Nucleus accumbens (tissue), 56 donors: ENCODE results near the gene SGPL1.
"Not testable (repeated sequence)": the region's sequence is repeated elsewhere in the genome, so short reads cannot be mapped to it uniquely, and the experiment has no call there.

Source experiments
- DNase-seq, 56 donors: peaks; one replicate each; lab custom pipeline; 2025; lab: John Stamatoyannopoulos, UW

The SGPL1 gene

DNA sequence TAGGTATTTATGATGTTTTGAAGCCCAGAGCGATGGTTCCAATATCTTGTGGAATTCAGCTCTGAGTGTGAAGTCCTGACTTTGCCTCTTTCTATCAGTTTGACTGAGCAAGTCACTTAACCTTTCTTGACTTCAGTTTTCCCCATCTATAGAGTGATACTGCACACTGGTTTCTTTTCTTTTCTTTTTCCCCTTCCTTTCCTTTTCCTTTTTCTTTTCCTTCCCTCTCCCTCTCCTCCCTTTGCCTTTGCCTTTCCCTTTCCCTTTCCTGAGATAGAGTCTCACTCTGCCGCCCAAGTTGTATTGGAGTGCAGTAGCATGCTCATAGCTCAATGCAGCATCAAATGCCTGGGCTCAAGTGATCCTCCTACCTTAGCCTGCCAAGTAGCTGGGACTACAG lies 20.6 kb downstream of the SGPL1 start:
- DNase-seq = no peak

DNA sequence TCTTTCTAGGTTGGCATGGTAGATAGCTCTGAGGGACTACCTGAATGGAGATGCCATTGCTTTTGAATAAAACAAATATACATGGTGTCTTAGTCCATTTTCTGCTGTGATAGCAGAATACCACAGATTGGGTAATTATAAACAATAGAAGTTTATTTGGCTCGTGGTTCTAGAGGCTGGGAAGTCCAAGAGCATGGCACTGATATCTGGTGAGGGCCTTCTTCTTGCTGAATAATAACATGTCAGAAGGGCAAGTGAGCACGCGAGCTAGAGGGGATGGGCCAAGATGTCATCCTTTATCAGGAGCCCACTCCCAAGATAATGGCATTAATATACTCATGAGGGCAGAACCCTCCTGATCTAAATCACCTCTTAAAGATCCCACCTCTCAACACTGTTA lies 21.9 kb downstream of the SGPL1 start:
- DNase-seq = no peak

DNA sequence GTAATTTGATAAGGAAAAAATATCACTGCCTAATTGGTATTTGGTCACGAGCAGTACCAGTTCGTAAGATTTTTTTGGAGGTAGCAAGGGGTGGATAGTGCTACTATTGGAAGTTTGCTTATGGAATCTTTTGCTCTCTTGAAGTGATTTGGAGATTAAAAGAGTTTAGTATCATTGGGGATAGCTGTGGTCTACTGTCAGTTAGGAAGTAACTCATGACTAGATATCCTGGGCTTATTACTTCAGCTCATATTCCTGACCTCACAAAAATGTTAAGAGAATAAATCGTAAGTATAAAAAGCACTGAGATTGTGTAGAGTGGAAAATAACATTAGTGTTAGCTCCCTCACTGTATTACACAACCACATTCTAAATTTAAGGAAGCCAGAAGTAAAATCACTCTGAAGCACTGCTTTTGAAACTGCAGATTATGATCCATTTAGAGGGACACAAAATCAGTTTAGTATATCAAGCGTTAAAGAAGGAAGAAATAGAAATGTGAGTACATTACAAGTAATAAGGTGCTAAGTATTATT lies 22.6 kb downstream of the SGPL1 start:
- no peak for DNase-seq

DNA sequence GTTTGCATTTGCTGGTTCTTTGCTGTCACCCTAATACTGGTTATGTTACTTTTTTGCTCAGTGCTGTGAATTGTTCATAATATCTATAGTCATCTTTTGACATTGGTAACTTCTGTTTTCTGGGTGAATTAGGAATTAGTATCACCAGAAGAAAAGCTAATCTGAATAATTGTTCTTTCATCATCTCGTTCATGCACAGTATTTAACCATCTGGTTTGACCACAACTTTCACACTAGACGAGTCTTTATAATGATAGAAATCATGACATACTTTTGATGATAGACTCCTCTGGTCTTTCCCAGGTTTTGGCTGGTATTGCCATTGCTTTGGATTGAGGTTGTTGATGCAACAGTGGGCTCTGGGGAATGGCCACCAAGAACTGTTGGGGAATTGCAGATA lies 25.1 kb downstream of the SGPL1 start:
- DNase-seq = no peak

DNA sequence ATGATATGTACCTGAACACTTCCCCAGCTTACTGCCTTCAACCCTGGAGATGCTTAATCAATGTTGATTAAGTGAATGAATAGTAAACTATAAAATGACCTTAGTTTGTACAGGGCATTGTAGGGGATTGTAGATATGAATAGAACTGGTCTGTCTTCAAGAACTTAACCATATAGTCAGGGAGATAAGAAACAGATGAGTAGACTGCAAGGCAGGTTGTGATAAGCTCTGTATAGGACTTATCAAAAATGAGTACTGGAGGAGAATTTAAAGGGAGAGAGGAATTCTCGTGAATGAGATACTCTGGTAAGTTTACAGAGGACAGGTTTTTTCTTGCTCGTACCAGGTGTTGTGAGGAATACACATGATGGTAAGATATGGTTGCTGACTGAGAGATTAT lies 27.6 kb downstream of the SGPL1 start:
- no peak for DNase-seq

DNA sequence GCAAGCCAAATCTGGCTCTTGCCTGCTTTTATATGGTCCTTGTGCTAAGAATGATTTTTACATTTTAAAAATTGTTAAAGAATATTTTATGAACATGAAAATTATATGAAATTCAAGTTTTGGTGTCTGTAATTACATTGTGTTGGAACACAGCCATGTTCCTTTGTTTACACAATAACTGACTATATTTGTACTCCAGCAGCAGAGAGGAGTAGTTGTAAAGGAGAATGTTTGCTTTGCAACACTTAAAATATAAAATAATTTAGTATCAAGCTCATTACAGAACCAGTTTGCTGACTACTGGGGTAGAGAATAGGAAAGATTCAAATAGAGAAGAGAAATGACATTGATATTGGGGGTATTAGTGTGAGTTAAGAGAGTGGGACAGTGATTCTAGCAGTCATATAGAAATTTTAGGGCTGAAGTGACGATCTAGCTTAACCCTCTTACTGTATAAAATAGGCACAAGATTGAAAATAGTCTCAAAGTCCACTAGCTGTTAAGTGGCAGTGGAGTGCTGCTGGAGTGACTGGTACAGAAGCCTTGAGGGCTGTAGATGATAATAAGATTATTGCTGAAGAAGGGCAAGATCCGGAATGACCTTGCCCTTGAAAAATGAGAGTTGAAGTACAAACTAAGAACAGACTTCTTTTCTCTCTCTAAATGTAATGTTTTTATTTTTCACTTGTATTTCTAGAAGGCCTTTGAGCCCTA lies 28.2 kb downstream of the SGPL1 start:
- no peak for DNase-seq

DNA sequence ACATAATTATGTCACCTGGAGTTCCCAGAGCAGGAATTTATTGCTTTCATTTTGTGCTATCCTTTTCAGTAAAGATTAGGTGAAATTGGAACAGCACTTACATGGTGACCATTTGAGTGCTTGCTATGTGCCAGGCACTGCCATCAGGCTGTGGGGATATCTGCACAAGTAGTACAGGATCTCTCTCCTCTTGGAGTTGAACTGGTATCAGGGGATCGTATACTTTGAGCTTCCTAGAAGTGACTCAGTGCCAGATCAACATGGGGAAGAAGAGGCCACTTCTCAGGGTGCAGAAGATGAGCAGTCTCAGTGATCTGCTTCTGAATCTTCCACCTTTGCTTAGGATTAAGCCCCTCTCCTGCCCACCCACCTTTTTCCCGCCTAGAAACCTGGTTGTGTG lies 29.5 kb downstream of the SGPL1 start:
- no peak for DNase-seq

DNA sequence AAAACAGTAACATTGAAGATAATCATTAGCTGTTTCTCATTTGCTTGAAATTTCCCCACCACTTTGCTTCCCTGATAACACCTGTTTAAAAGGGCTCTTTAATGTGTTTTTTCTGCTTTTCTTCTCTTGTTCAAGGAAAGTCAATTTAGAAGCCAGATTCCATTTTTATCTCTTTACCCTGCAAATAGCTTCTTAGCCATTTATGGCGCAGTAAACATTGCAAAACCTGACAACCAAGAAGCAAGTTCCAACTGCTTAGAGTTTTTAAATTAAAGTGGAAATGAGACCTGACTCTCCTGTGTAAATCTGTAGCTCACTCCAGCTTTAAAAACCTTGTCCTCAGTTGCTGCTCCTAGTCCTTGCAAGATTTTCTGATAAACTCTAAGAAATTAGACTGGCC lies 30.1 kb downstream of the SGPL1 start:
- DNase-seq = no peak

DNA sequence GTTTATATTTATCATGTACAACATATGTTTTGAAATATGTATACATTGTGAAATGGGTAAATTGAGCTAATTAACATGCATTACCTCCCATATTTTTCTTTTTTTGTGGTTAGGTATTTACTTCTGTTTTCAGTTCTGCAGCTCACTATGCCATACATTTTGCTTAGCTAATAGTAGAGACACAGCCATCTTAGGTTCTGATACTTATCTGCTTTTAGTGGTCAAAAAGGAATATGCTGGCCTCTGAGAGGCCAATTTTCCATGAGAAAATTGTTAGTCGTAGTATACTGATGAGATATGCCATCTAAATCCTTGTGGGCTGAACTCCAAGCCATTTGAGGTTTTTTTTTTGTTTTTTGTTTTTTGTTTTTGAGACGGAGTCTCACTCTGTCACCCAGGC lies 31.0 kb downstream of the SGPL1 start:
- DNase-seq = no peak

DNA sequence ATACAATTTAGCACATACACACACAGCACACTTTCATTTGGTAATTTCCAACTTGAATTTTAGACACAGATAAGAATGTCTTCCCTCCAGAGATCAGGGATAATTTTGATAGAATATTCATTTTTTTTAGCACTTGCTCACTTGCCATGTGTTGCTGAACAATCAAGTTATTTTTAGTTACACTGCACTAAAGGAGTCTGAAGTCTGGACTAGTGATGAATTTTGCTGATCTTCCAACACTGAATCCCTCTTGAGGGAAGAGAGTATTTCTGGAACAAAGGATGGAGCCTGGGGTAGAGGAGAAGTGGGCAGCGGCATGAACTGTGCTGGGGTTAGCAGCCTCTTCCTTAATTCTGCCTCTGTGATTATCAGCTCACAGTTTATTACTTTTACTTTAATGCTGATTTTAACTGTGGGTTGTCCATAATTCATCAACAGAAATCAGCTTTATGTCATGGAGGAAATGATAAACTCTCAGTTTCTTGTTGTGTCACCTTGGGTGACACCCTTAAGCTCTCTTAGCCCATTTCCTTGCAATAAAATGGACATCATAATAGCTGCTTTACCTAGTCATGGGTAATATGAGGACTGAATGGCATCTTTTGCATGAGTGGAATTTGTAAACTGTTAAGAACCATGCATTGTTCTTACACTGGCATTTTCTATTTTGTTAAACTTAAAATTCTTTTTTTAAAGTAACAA lies 32.1 kb downstream of the SGPL1 start:
- DNase-seq = no peak

DNA sequence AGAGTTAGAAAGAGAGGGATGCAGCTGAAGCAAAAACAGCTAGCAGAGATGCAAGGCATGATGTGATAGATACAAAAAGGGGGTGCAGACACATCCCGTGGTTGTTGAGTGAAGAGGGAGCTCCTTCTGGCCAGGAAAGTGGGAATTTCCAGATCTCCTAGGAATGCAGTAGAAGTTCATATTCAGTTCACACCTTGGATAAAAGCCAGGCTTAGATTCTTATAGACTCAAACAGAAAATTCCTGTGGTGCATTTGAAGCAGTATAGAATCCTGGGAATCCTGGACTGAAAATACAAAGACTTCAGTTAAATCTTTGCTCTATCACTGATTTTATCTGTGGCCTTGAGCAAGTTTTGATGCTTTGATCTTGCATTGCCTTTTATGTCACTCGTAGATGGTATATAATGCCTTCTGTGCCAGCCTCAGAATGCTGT lies 33.9 kb downstream of the SGPL1 start:
- no peak for DNase-seq

DNA sequence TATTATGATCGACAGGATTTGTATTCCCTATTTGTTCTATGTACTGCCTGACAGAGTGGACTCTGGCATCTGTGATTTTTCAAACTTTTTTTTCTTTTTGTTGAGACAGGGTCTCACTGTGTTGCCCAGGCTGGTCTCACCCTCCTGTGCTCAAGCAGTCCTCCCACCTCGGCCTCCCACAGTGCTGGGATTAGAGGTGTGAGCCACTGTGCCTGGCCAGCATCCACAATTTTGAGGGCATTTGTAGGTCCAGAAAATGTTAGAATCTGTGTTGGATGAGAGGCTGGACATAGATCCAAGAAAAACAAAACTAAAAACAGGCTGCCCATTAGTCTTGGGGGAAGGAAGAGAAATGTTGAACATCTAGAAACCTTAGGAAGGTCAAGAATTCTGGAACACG lies 34.3 kb downstream of the SGPL1 start:
- DNase-seq = no peak

DNA sequence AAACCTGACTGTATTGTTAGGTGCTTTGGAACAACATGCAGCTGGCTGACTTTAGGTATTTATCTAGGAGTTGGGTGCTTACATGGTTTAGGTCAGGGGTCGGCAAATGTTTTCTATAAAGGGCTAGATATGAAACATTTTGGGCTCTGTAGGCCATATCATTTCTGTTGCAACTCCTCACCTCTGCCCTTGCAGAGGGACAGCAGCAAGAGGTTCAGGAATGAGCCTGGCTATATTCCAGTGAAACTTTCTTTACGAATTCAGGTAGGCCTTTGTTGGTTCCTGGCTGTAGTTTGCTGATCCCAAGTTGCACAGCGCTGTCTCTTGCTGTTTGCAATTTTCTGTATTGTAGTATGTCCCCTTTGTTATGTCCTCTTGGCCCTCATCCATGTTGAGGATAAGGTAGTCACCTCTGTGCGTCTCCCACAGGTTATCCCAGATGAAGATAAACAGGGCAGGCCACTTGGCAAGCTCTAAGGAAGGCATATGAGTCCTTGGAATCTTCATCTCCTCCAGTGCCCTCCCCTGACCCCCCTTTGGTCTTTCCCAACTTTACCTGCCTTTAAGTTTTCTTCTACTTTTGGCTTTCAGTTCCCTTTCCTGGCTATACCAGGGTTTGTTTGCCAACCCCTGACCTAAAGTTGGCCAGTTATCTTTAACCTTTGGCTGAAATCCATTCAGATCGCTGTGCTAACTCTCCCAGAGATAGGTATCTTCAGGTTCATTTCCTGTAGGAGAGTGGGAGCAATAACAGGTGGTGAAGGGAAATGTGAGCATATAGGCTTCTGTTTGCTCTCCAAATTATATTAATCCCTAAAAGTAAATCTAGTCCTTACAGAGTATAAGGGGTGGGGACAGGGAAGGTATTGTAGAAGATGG lies 36.1 kb downstream of the SGPL1 start:
- DNase-seq = no peak

DNA sequence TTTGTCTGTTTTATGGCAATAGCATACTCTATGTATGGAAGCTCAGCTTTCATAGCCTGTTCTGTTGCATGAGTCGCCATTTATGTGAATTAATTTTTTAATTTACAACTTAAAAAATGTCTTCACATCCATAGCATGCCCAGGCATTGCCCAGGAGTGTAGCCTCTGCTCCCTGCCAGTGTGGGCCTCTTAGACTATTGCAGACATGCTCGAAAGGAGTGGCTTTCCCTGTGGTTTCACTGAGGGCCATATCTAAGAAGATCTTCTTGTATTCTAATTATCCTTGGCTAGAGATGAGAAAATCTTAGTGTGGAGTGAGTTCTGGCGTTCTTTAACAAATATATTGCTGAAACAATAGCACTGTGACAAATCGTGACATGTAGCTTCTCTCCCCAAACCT lies 37.3 kb downstream of the SGPL1 start:
- DNase-seq = no peak

DNA sequence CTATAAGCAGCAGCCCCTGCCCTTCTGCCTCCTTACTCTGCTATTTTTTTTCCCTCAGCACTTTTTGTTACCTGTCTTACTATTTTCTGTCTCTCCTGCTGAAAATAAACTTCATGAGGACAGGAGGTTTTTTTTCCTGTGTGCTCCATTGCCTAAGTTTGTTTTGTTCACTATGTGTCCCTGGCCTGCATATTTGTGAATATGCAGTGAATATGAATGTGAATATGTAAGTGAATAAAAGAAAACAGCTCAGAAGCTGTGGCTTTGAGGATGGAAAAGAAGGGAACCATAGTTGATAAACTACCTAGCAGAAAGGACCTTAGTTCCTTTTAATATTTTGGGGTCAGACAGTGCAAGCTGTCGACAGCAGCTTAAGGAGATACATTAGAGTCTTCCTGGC lies 37.7 kb downstream of the SGPL1 start:
- no peak for DNase-seq

DNA sequence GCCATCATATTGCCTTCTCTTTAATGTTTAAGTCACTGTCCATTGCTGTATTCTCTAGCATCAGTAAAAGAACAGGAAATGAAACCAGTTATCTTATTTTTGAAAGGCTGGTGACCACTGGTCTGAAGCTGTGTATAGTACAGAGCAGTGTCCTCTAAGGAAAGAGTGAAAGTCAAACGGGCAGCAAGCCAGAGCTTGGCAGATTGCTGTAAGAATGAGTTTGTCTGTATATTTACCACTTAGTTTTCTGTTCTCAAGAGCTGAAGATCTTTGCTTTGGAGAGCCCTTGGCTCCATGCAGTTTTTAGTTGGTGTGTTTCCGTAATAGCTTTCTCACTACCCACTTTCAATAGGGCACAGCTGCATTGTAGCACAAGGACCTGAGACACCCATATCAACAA lies 40.7 kb downstream of the SGPL1 start:
- no peak for DNase-seq

DNA sequence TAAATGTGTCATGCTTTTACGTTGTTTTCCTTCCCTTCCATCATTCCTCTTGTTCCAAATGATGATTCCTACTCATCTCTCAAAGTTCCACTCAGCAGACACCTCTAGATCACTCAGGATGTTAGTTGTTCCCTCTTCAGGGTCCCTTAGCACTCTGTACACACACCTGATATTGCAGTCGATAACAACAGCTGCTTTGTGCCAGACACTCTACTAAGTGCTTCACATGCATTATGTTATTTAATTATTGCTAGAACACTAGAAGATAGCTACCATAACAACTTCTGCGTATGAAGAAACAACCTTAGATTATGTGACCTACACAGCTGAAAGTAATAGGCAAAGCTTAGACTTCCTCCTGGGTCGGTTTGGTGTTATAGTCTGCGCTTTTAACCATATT lies 43.0 kb downstream of the SGPL1 start:
- no peak for DNase-seq

DNA sequence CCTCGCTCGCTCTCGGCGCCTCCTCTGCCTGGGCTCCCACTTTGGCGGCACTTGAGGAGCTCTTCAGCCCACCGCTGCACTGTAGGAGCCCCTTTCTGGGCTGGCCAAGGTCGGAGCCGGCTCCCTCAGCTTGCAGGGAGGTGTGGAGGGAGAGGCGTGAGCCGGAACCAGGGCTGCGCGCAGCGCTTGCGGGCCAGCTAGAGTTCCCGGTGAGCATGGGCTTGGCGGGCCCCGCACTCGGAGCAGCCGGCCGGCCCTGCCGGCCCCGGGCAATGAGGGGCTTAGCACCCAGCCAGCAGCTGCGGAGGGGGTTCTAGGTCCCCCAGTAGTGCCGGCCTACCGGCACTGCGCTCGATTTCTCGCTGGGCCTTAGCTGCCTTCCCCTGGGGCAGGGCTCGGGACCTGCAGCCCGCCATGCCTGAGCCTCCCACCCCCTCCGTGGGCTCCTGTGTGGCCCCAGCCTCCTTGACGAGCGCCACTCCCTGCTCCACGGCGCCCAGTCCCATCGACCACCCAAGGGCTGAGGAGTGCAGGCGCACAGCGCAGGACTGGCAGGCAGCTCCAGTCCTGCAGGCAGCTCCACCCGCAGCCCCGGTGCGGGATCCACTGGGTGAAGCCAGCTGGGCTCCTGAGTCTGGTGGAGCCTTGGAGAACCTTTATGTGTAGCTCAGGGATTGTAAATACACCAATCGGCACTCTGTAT lies 45.9 kb downstream of the SGPL1 start:
- DNase-seq = not testable (repeated sequence)

DNA sequence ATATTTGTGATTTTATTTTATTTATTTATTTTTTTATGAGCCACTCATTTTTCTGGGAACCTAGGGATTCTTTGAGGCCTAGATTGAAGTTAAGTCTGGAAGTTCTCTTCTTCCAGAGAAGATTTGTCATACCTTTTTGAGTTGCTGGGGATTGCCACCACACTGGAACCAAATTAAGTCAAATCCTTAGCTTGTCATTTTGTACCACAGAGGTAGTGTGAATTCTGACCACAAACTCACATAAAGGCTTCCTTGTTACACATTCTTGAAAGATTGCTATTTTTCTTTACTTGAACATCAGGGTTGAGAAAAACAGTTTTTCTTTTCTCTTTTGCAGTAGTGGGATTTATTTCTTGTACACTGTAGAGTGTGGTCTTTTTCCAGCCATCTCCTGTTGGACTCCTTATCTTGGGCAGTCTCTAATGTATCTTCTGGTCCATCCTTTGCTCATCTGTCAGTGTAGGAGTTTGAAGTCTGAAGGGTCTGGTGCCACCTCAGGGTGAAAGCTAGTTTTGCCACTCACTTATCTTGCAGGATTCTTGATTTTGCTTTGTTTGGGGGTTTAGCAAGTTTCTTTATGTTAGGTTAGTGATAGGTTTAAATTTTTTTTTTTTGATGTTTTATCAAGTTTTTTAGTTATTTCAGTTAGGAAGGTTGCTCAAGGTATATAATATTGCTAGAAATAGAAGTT lies 47.9 kb downstream of the SGPL1 start:
- no peak for DNase-seq

DNA sequence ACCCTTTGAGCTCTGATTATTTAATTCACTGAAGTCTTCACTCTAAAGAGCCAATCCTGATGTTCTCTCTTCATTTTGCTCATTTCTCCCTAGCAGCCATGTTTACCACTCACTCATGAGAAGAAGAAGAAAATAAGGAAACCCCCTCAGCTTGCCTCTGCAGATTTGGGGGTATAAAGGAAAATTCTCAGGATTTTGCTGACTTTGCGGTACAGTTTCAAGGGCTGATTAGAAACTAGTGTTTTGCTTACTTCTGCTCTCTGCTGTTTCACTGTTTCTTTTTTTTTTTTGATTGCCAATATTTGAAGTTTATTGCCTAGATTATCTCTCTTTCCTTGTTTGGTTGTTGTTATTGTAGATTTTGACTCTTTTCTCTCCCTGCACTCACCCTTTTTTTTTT lies 49.2 kb downstream of the SGPL1 start:
- no peak for DNase-seq
